ENCODE results near the gene SNAPC5.

Gene SNAPC5

DNA sequence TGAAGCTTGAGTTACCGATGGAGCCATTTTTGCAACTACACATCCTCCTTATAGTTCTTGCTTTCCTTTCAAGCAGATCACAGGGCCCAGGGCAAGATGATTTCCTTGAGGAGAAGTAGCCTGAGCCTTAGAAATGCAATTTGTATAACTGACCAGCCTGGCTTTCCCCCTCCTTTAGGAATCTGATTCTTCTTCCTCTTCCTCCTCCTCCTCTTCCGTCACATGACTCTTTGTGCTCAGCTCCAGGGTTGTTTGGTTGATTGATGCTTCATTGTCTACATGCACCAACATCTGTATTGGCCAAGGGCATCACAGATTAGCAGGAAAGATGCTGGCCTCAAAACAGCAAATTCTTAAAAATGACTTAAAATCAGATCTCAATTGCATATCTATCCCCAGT, 3.3 kb downstream of the SNAPC5 start:
- DNase-seq (ENCODE audit: low read depth, low spot score): no peak
- TF ChIP-seq, protein P1, sequence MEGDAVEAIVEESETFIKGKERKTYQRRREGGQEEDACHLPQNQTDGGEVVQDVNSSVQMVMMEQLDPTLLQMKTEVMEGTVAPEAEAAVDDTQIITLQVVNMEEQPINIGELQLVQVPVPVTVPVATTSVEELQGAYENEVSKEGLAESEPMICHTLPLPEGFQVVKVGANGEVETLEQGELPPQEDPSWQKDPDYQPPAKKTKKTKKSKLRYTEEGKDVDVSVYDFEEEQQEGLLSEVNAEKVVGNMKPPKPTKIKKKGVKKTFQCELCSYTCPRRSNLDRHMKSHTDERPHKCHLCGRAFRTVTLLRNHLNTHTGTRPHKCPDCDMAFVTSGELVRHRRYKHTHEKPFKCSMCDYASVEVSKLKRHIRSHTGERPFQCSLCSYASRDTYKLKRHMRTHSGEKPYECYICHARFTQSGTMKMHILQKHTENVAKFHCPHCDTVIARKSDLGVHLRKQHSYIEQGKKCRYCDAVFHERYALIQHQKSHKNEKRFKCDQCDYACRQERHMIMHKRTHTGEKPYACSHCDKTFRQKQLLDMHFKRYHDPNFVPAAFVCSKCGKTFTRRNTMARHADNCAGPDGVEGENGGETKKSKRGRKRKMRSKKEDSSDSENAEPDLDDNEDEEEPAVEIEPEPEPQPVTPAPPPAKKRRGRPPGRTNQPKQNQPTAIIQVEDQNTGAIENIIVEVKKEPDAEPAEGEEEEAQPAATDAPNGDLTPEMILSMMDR (IDR thresholded peaks at IDR 0.05; ENCODE audit: low read depth, low read length): no peak
- in situ Hi-C loops (cut with HindIII; ENCODE audit: low sequenced_read_pairs): no loop called here

DNA sequence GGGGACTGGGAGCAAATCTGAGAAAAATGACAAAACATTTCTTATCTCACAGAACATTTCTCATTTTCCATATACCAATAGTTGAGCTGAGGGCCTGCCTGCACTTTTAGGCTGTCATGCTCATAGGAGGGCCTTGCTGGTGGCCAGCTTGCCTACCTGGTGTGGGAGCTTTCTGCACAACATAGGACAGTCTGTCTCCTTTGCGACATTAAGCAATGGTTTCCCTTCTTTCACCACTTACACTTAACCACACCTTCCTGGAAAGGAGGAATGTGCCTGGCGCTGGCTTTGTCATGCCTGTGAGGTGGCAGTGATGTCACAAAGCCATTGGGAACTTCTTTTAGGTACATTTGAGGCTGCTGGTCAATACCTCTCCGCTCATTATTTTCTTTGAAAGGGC, 5.7 kb downstream of the SNAPC5 start:
- in situ Hi-C loops (cut with HindIII; ENCODE audit: low sequenced_read_pairs): no loop called here
- TF ChIP-seq, protein P1 (IDR thresholded peaks at IDR 0.05; ENCODE audit: low read depth, low read length): no peak
- DNase-seq (ENCODE audit: low read depth, low spot score): no peak
- no peak overlapping the region for H3K4me3 ChIP-seq (ENCODE audit: low read depth, low read length)

More for the DNA sequence above, 3.3 kb downstream of the SNAPC5 start:
- H3K4me3 ChIP-seq (ENCODE audit: low read depth, low read length): no peak overlapping the region

DNA sequence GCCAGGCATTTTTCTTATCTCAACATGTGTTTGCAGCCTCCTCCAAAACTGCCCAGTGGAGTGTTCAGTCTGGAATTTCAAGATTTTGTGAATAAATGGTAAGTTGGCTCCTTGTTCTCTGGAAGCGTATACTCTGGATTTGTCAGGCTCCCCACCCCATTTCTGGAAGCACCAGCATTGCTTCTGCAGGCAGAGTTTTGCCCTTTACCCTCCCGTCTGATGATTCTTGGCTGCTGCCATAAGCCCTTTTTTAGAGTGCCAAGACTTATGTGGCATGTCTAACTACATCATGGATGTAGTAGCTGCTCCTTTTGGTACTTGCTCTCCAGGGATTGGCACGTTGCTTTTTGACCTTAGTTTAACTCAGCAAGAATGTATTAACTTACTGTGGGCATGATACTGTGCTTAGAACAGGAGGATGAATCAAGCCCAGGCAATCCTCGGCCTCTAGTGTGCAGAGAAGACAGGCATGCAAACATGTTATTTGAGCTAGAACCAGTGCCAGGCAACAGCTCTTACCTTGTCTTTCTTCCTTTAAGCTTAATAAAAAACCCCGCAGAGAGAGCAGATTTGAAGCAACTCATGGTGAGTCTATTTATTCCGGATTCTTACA, 8.3 kb downstream of the SNAPC5 start:
- TF ChIP-seq, protein P1 (IDR thresholded peaks at IDR 0.05; ENCODE audit: low read depth, low read length): no peak
- in situ Hi-C loops (cut with HindIII; ENCODE audit: low sequenced_read_pairs): no loop called here
- DNase-seq (ENCODE audit: low read depth, low spot score): no peak
- no peak overlapping the region for H3K4me3 ChIP-seq (ENCODE audit: low read depth, low read length)

DNA sequence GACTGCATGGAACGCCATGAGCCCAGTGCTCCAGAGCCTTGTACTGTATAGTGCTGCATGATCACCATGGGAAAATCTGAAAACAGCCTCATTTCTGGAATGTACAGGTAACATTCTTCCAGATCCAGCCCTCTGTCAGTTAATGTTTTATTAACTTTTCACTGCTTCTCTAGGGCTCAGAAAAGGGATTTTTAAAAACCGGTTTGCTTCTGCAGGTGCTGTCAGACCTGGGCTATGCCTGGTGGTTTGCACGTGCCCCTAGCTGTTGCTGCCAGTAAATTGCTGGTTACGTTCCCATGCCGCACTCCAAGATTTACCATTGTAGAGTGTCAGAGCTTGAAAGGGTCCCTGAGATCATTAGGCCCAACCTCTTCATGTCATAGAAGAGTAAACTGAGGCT, 9.0 kb downstream of the SNAPC5 start:
- H3K4me3 ChIP-seq (ENCODE audit: low read depth, low read length): no peak overlapping the region
- DNase-seq (ENCODE audit: low read depth, low spot score): no peak
- TF ChIP-seq, protein P1 (IDR thresholded peaks at IDR 0.05; ENCODE audit: low read depth, low read length): no peak
- in situ Hi-C loops (cut with HindIII; ENCODE audit: low sequenced_read_pairs): no loop called here

DNA sequence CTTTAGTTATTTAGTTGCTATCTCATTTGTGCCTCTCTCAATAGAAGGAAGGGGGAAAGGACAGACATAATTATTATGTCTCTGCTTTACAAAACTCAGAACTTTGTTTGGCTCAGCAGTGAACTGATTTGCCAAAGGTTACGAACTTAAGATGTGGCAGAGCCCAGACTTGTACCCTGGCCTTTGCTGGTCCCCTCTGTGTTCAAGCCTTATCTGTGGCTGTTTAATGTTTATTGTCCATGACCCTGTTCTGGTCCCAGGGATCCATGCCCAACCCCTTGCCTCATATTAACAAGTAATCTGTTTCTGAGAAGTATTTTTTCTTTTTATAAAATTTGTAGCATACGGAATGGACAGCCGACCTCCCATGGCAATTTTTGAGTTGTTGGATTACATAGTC, 10.7 kb downstream of the SNAPC5 start:
- TF ChIP-seq, protein P1 (IDR thresholded peaks at IDR 0.05; ENCODE audit: low read depth, low read length): no peak
- in situ Hi-C loops (cut with HindIII; ENCODE audit: low sequenced_read_pairs): no loop called here
- H3K4me3 ChIP-seq (ENCODE audit: low read depth, low read length): no peak overlapping the region
- no peak for DNase-seq (ENCODE audit: low read depth, low spot score)

DNA sequence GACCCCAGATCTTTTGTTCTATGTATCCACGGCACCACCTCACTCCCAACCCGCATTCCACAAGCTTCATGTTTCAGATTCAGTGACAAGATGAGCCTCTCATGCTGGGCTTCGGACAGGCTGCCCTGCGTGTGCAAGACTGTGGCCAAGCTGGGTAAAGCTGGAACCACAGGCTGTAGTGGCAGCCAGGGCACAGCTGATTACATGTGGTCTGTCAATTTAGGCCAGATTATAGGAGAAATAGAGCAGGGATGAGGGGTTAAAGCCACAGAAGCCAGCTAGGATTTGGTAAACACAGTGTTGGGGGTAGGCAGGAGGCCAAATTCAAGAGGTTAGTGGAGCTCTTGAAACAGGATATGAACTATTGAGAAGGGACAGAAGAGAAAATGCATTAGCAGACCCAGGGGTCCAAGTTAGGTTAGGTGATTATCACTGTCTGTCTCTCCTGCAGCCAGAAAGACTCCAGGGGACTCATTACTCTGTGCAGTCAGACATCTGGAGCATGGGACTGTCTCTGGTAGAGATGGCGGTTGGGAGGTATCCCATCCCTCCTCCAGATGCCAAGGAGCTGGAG, 12.9 kb downstream of the SNAPC5 start:
- in situ Hi-C loops (cut with HindIII; ENCODE audit: low sequenced_read_pairs): no loop called here
- peak; percentile 16 for DNase-seq (ENCODE audit: low read depth, low spot score)
- TF ChIP-seq, protein P1 (IDR thresholded peaks at IDR 0.05; ENCODE audit: low read depth, low read length): no peak
- H3K4me3 ChIP-seq (ENCODE audit: low read depth, low read length): no peak overlapping the region

All from astrocyte of the spinal cord (primary cell).